Fibroblast of the conjunctiva (primary cell): ENCODE data around the gene ATP2C1.
"Not testable (repeated sequence)": the region's sequence is repeated elsewhere in the genome, so short reads cannot be mapped to it uniquely, and the experiment has no call there.

Experiments used
- DNase-seq: peaks from one replicate; pipeline ENCODE4 v3.0.0-alpha.2; 2010; ENCODE audit warnings: low read depth

Gene ATP2C1

GRCh38 chr3:130893376-130894129 lies at the start of gene ATP2C1:
Gene ATP2C1 (plus strand): TSS chr3:130894084. CDS start chr3:130894770, 686 bp downstream.
- peak; percentile 87 for DNase-seq

GRCh38 chr3:130844462-130844861 lies 49.4 kb upstream of the ATP2C1 start:
- DNase-seq: no peak

- DNase-seq: no peak
Measured at GRCh38 chr3:130846181-130846580, 47.7 kb upstream of the ATP2C1 start.

- DNase-seq: no peak
Measured at GRCh38 chr3:130849091-130849552, 44.8 kb upstream of the ATP2C1 start.

GRCh38 chr3:130850044-130850797 lies 43.7 kb upstream of the ATP2C1 start:
- DNase-seq: peak; percentile 18

- no peak for DNase-seq
Measured at GRCh38 chr3:130850843-130851242, 43.0 kb upstream of the ATP2C1 start.

GRCh38 chr3:130851277-130851676 lies 42.6 kb upstream of the ATP2C1 start:
- DNase-seq: no peak

GRCh38 chr3:130853581-130853980 lies 40.3 kb upstream of the ATP2C1 start:
- no peak for DNase-seq

- DNase-seq: no peak
Measured at GRCh38 chr3:130854208-130854864, 39.5 kb upstream of the ATP2C1 start.

- no peak for DNase-seq
Measured at GRCh38 chr3:130857336-130858026, 36.4 kb upstream of the ATP2C1 start.

- not testable (repeated sequence) for DNase-seq
Measured at GRCh38 chr3:130862130-130862529, 31.8 kb upstream of the ATP2C1 start.

GRCh38 chr3:130865489-130865888 lies 28.4 kb upstream of the ATP2C1 start:
- no peak for DNase-seq

GRCh38 chr3:130866327-130866726 lies 27.6 kb upstream of the ATP2C1 start:
- no peak for DNase-seq

GRCh38 chr3:130870423-130870822 lies 23.5 kb upstream of the ATP2C1 start:
- no peak for DNase-seq

GRCh38 chr3:130876594-130876993 lies 17.3 kb upstream of the ATP2C1 start:
- DNase-seq: no peak

- no peak for DNase-seq
Measured at GRCh38 chr3:130878464-130878863, 15.4 kb upstream of the ATP2C1 start.

- DNase-seq: no peak
Measured at GRCh38 chr3:130889416-130889946, 4.4 kb upstream of the ATP2C1 start.

GRCh38 chr3:130892759-130893375 lies 1.0 kb upstream of the ATP2C1 start:
- DNase-seq: peak; percentile 81

GRCh38 chr3:130894130-130894985 lies 474 bp downstream of the ATP2C1 start:
- DNase-seq: no peak

- DNase-seq: no peak
Measured at GRCh38 chr3:130894986-130895280, 1.0 kb downstream of the ATP2C1 start.
